ENCODE results near the gene RBM8A. TPM values are rescaled to one million over a fixed set of nuclear protein-coding genes. Genes with fewer than 3 reads are reported as not detected.
A peak's percentile ranks its signal among the peaks of the same experiment; 100 is the strongest.

RBM8A gene
- total RNA-seq, 1 donor from 2014 or later: 177 TPM

DNA sequence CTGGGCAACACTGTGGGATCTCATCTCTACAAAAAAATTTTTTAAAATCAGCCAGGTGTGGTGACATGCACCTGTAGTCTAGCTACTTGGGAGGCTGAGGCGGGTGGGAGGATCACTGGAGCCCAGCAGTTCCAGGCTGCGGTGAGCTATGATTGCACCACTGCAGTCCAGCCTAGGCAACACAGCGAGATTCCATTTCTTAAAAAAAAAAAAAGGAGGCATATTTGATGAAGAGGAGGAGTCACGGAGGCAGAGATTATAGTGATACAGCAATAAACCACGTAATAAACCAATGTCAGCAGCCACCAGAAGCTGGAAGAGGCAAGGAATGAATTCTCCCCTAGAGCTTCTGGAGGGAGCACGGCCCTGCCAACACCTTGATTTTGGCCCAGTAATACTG lies 26.6 kb upstream of the RBM8A start:
- no peaks in the 10 kb centered on the region for H3K27me3 ChIP-seq (ENCODE audit: insufficient read depth, low read length)
- no peaks in the 10 kb centered on the region for H3K9me3 ChIP-seq (ENCODE audit: insufficient read depth, low read depth, low read length)
- peaks cover 12% of the 10 kb centered on the region for H3K4me1 ChIP-seq (ENCODE audit: insufficient read depth, low read length)
- H3K36me3 ChIP-seq (ENCODE audit: insufficient read depth, low read length): peaks cover 5% of the 10 kb centered on the region
- H3K9ac ChIP-seq (ENCODE audit: low read length): no peak overlapping the region
- Mint-ChIP-seq H3K27ac (ENCODE audit: unreplicated experiment) (no peak overlapping the region), H3K9me3 (ENCODE audit: unreplicated experiment) (peaks cover 2% of the 10 kb centered on the region), H3K4me3 (ENCODE audit: unreplicated experiment) (peak overlapping the region; percentile 51), H3K27me3 (ENCODE audit: low read depth, unreplicated experiment) (no peaks in the 10 kb centered on the region), H3K4me1 (ENCODE audit: low read depth, unreplicated experiment) (peaks cover 14% of the 10 kb centered on the region), H3K36me3 (ENCODE audit: low read depth, unreplicated experiment) (peaks cover 8% of the 10 kb centered on the region)
- no peak for TF ChIP-seq EZH2 (IDR thresholded peaks at IDR 0.05; ENCODE audit: insufficient read depth, low read length)
- TF ChIP-seq CTCF (IDR thresholded peaks at IDR 0.05; ENCODE audit: insufficient read depth, low read depth, low read length): no peak
- FAIRE-seq (no peak), DNase-seq (ENCODE audit: low read depth) (no peak)
- peaks cover 48% of the 10 kb centered on the region for H4K20me1 ChIP-seq (ENCODE audit: insufficient read depth, low read length)
- no peak overlapping the region for H3K4me3 ChIP-seq (ENCODE audit: insufficient read depth, low read depth, low read length)
- H2AFZ ChIP-seq (ENCODE audit: low read depth, low read length): no peak overlapping the region
- H3K27ac ChIP-seq (ENCODE audit: low read depth, low read length): no peak overlapping the region
- no peak overlapping the region for H3K4me2 ChIP-seq (ENCODE audit: low read length)
- peaks cover 82% of the 10 kb centered on the region for H3K79me2 ChIP-seq (ENCODE audit: insufficient read depth, low read length)

DNA sequence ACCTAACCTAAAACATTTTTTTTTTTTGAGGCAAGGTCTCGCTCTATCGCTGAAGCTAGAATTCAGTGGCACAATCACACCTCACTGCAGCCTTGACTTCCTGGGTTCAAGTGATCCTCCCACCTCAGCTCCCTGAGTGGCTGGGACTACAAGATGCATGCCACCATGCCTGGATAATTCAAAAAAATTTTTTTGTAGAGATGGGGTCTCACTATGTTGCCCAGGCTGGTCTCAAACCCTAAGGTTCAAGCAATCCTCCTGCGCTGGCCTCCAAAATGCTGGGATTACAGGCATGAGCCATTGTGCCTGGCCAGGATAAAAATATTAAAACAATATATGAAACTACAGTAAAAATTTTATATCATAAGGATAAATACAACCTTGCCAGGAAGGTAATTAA lies 25.6 kb upstream of the RBM8A start:
- Mint-ChIP-seq H3K4me1 (ENCODE audit: low read depth, unreplicated experiment) (peaks cover 9% of the 10 kb centered on the region), H3K36me3 (ENCODE audit: low read depth, unreplicated experiment) (peaks cover 8% of the 10 kb centered on the region)
- peaks cover 90% of the 10 kb centered on the region for H3K79me2 ChIP-seq (ENCODE audit: insufficient read depth, low read length)

More for the DNA sequence above, 25.6 kb upstream of the RBM8A start:
- Histone ChIP-seq H3K27me3 (ENCODE audit: insufficient read depth, low read length) (no peaks in the 10 kb centered on the region), H3K9me3 (ENCODE audit: insufficient read depth, low read depth, low read length) (no peaks in the 10 kb centered on the region), H3K27ac (ENCODE audit: low read depth, low read length) (no peak overlapping the region), H3K9ac (ENCODE audit: low read length) (no peak overlapping the region), H3K4me3 (ENCODE audit: insufficient read depth, low read depth, low read length) (no peak overlapping the region), H3K4me1 (ENCODE audit: insufficient read depth, low read length) (peaks cover 7% of the 10 kb centered on the region), H4K20me1 (ENCODE audit: insufficient read depth, low read length) (peaks cover 58% of the 10 kb centered on the region), H3K36me3 (ENCODE audit: insufficient read depth, low read length) (peaks cover 5% of the 10 kb centered on the region), H3K4me2 (ENCODE audit: low read length) (no peak overlapping the region), H2AFZ (ENCODE audit: low read depth, low read length) (no peak overlapping the region)
- DNase-seq (ENCODE audit: low read depth) (no peak), FAIRE-seq (no peak)
- H3K27ac Mint-ChIP-seq (ENCODE audit: unreplicated experiment): no peak overlapping the region
- no peak for TF ChIP-seq CTCF (IDR thresholded peaks at IDR 0.05; ENCODE audit: insufficient read depth, low read depth, low read length)
- TF ChIP-seq EZH2 (IDR thresholded peaks at IDR 0.05; ENCODE audit: insufficient read depth, low read length): no peak
- no peak overlapping the region for H3K4me3 Mint-ChIP-seq (ENCODE audit: unreplicated experiment)
- peaks cover 2% of the 10 kb centered on the region for H3K9me3 Mint-ChIP-seq (ENCODE audit: unreplicated experiment)
- H3K27me3 Mint-ChIP-seq (ENCODE audit: low read depth, unreplicated experiment): no peaks in the 10 kb centered on the region

Data from astrocyte (in vitro differentiated cells and primary cell).